ENCODE data around the gene OFD1.

OFD1 gene, protein sequence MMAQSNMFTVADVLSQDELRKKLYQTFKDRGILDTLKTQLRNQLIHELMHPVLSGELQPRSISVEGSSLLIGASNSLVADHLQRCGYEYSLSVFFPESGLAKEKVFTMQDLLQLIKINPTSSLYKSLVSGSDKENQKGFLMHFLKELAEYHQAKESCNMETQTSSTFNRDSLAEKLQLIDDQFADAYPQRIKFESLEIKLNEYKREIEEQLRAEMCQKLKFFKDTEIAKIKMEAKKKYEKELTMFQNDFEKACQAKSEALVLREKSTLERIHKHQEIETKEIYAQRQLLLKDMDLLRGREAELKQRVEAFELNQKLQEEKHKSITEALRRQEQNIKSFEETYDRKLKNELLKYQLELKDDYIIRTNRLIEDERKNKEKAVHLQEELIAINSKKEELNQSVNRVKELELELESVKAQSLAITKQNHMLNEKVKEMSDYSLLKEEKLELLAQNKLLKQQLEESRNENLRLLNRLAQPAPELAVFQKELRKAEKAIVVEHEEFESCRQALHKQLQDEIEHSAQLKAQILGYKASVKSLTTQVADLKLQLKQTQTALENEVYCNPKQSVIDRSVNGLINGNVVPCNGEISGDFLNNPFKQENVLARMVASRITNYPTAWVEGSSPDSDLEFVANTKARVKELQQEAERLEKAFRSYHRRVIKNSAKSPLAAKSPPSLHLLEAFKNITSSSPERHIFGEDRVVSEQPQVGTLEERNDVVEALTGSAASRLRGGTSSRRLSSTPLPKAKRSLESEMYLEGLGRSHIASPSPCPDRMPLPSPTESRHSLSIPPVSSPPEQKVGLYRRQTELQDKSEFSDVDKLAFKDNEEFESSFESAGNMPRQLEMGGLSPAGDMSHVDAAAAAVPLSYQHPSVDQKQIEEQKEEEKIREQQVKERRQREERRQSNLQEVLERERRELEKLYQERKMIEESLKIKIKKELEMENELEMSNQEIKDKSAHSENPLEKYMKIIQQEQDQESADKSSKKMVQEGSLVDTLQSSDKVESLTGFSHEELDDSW

DNA sequence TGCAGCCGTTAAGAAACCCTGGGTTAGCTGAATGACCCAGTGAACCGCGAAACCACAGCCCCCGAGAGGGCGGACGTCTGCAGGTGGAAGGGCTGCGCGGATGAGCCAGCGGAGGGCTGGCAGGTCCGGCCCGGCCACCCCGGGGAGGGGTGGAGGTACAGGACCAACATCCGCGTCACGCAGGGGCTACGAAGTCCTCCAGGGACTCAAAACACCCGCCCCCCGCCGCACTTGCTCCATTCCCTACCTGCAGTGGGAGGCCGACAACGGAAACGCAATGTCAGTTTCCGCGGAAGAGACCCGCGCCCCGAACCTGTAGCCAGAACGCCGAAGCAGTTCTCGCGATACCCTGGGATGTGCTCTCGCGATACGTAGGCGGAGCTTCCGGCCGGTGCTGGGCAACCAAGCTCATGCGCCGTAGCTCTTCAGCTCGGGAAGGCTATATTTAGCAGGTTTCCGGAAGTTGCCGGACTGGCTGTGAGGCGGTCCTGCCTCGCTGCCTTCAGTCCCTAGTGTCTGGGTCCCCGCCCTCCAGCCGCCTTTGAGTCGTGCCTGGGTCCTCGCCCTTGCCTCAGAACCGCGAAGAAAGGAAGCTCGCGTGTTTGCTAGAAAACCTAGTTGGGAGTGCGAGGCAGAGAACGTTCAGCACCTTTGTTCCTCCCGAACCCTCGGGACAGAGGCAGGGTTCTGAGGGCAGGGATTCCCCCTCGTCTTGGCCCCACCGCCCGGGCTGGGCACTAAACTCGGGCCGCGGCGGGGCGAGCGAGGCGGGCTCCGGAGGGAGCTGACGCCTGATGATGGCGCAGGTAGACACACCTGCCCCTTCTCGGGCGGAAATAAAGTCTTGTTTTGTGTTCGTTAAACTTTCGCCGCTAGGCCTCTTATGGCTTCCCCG is at the start of gene OFD1, which contains the start of gene TRAPPC2:
Gene OFD1, plus strand, starts transcription at position 471 of the 895 bp plus-strand sequence. Its CDS starts 324 bp downstream, at position 795.
Gene TRAPPC2, minus strand, starts transcription at position 343 of the 895 bp plus-strand sequence. CDS start 14,657 bp downstream, outside the sequence.
- peak; percentile 68 for DNase-seq (ENCODE audit: low read depth)

DNA sequence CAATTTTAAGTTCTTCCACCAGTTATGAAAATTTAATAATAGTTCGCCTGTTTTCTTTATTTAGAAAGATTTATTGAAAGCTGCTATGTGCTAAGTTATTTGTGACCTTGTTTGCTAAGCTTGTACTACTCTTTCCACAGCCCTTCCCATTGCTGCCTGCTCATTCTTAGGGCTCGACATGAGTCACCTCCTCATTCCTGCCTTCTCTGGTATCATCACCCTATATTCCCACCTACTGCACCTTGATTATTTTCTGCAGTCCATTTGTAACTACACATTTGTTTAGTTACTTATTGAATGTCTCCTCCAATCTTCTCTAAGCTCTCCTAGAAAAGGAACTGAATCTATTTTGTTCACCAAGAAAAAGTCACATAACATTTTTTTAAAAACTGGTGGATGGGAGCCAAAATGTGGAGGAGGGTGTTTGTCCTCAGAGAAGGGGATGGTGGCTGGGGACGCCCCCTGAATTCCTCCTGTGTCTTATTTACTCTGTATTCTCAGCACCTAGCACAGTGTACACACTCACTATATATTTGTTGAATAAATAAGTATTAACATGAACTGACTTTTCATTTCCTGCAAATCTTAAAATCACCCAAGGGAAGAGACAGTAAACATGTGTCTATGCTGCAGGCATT is 49.3 kb upstream of the OFD1 start:
- no peak for DNase-seq (ENCODE audit: low read depth)

GRCh38 chrX:13687203-13687602 is 47.3 kb upstream of the OFD1 start:
- DNase-seq (ENCODE audit: low read depth) = no peak

- DNase-seq (ENCODE audit: low read depth) = no peak
Observed at GRCh38 chrX:13688384-13688957, 46.1 kb upstream of the OFD1 start.

DNA sequence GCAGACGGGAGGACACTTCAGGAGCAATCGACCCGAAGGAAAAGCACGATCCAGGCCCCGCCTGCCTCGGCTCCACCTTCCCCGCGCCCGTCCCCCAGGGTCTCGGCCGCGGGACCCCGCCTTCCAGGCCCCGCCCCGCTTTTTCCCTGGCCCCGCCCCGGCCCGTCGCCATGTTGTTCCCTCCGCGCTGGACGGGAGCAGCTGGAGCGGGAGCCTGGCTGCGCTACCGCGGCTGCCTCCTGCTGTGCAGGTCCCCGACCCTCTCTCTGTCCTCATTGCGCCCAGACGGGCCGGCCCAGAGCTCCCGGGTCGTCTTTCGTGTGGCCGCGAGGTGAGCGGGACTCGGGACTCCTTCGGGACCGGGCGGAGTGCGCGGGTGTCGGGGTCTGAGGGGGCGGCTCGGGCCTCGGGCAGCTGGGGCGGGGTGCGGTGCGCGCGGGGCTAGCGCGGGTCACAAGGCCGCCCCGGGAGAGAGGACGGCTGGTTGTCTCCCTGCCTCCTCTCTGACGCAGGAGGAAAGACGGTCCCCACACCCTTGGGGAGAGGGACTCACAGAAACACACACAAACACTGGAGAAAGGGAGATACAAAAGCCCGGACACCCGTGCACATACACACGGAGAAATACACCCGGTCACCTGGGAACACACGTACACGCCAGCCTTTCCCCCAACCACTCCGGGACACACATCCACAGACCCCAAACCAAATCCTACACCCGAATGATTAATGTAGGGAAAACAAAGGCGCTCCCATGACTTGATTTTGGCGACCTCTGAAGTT is 45.4 kb upstream of the OFD1 start, which contains the start of gene RAB9A:
Gene RAB9A, plus strand, starts transcription at position 171 of the 783 bp plus-strand sequence. CDS start 19,619 bp downstream, outside the sequence.
- DNase-seq (ENCODE audit: low read depth) = peak; percentile 9

DNA sequence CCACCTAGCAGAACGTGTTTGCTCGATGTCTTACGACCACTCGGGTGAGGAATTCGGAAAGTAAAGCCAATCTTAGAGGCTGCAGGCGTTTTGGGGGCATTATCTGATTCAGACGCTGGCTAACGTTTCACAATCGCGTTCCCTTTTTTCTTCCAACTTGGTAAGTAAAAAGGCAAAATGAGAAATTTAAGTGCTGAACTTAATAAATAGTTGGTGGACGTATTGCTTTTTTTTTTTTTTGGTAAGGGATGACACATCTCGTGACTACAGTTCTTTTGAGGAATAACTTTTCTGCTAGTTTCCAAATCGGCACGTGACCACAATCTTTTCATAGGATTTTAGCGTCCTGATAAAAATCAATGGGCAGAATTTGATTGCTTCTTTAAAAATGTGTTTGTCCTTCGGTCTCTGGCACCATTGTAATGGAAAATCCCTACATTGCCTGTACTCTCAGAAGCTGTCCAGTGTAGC is 44.8 kb upstream of the OFD1 start:
- DNase-seq (ENCODE audit: low read depth) = peak; percentile 14

DNA sequence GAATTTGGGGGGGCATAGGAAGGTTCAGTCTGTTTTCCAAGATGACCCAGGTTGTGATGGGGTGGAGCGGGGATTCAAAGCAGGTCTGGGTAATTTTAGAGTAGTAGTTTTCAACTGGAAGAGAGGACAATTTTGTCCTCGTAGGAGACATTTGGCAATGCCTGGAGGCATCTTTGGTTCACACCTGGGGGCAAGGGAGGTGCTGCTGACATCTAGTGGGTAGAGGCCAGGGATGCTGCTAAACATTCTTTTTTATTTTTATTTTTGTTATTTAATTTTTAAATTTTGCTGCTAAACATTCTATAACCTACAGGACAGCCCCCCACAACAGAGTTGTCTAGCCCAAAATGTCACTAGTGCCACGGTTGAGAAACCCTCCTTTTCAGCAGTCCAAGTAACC is 43.7 kb upstream of the OFD1 start:
- DNase-seq (ENCODE audit: low read depth) = no peak

GRCh38 chrX:13691841-13692371 is 42.6 kb upstream of the OFD1 start:
- DNase-seq (ENCODE audit: low read depth) = no peak

DNA sequence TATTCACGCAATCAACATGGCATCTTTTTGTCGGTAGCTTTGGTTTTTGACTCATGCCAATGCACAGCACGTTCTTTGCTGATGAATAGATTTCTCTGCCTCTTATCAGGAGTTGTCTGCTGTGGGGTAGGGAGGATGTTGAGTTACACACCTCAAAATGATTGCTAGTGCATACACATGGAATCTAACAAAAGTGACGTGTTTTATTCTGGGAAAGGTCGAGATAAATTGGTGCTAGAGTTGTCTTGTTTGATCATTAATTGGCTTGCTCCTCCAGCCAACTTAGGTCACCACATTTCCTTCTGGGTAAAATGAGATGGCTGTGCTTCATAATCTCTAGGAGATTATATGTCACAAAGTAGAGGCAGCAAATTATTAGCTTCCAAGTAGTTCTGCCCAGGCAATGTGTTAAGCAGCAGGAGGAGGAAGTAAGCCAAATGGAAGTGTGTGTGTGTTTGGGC is 41.7 kb upstream of the OFD1 start:
- DNase-seq (ENCODE audit: low read depth) = no peak

DNA sequence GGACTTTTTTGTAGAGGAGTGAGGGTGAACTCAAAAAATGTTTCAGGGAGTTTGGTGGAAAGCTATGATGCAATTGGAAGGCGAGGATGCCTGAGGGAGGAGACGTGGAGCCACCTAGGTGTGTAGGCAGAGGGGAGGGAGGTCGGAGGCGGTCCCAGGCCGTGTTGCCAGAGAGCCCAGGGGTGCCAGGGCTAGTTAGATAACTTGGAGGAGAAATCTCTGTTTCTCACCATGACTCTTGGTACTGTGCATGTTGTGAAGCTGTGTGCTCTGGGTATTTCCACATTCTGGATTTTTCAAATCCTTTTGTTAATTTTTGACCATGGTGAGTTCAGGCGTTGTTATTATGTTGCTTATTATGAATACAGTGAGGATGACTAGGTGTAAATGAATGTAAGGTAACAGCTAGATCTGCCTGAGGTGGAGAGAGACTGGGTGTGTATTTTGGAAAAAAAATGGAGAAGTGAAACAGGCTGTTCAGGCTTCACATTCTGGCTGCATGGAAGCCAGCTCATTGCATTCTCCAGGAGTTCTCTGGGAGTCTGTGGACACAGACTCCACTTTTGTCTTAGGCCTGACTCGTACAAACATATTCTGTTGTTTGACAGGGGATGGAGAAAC is 41.1 kb upstream of the OFD1 start:
- no peak for DNase-seq (ENCODE audit: low read depth)

- no peak for DNase-seq (ENCODE audit: low read depth)
Observed at GRCh38 chrX:13694359-13694758, 40.2 kb upstream of the OFD1 start.

DNA sequence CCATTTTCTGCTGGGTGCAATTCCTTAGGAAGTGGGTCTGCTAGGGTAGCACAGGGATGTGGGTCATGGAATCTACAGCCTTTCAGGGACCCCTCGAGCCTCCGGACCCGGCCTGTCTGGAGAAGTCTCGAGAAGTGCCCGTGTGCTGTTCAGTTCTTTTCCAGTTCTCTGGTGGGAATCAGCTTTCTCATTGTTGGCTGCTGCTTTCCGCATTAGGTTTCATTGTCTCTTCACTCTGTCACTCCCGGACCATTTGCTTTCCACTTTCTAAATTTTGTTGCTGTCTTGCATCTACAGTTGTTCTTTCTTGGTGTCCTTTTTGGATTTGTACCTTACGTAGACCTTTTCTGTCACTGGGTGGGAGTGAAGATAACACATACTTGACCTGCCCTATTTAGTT is 39.6 kb upstream of the OFD1 start:
- no peak for DNase-seq (ENCODE audit: low read depth)

- DNase-seq (ENCODE audit: low read depth) = no peak
Observed at GRCh38 chrX:13695601-13696115, 38.9 kb upstream of the OFD1 start.

DNA sequence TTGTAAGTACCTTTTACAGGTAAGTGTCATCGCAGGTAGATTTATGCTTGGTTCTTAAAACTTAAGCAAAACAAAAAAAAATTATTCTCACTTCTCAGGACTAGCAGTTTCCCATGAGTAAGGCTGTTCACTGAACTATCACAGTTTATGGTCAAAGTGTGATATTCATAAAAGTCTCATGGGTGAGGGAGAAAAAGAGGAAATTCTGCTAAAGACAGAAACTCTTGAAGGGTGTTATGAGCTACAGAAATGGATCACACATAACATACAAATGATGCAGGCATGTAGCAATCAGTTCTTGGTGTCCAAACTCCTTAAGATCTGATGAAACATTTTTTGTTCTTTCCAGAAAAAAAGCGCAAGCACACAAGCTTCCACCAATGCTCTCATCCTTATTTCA is 37.1 kb upstream of the OFD1 start:
- no peak for DNase-seq (ENCODE audit: low read depth)

- no peak for DNase-seq (ENCODE audit: low read depth)
Observed at GRCh38 chrX:13697976-13698375, 36.6 kb upstream of the OFD1 start.

- no peak for DNase-seq (ENCODE audit: low read depth)
Observed at GRCh38 chrX:13698432-13698831, 36.1 kb upstream of the OFD1 start.

GRCh38 chrX:13699183-13699826 is 35.2 kb upstream of the OFD1 start:
- DNase-seq (ENCODE audit: low read depth) = no peak

- no peak for DNase-seq (ENCODE audit: low read depth)
Observed at GRCh38 chrX:13700380-13700779, 34.2 kb upstream of the OFD1 start.
